Sigmoid colon (tissue), 7 donors: Measurements from ENCODE around the gene SNCG. TPM values are rescaled to one million over a fixed set of nuclear protein-coding genes. Genes with fewer than 3 reads are reported as not detected.
"Not testable (repeated sequence)": the region's sequence is repeated elsewhere in the genome, so short reads cannot be mapped to it uniquely, and the experiment has no call there.

Experiments
- DNase-seq: peaks from one replicate; pipeline ENCODE4 v3.0.0-alpha.2; 2019
- H3K27ac ChIP-seq, 4 donors: fragments of 200-600 bp; sonication (generic); one replicate each; pipeline ENCODE4 v1.5.1; 2016 to 2019; ENCODE audit warnings: mild to moderate bottlenecking in 1 of 4
- H3K27me3 ChIP-seq, 3 donors: fragments of 200-600 bp; sonication (generic); one replicate each; pipeline ENCODE4 v1.5.1; 2019; ENCODE audit warnings: mild to moderate bottlenecking in 1 of 3
- H3K36me3 ChIP-seq, 4 donors: fragments of 200-600 bp; sonication (generic); one replicate each; pipeline ENCODE4 v1.5.1; 2016 to 2019
- H3K4me1 ChIP-seq, 4 donors: fragments of 200-600 bp; sonication (generic); one replicate each; pipeline ENCODE4 v1.5.1; 2017 to 2019
- H3K4me3 ChIP-seq, 4 donors: fragments of 200-600 bp; sonication (generic); one replicate each; pipeline ENCODE4 v1.5.1; 2017 to 2019; ENCODE audit warnings: mild to moderate bottlenecking in 2 of 4, moderate library complexity in 1 of 4
- H3K9me3 ChIP-seq, 4 donors: fragments of 200-600 bp in 3 of 4; sonication (generic) in 3 of 4; one replicate each; pipeline versions ENCODE4 v1.5.1 to v1.6.1; 2013 to 2019
- EP300 ChIP-seq, 4 donors: sonication (generic); formaldehyde crosslinking; IDR thresholded peaks; one replicate each; pipeline ENCODE4 v1.6.1; 2017; ENCODE audit warnings: antibody characterized with exemption in 4 of 4
- POLR2A ChIP-seq, 2 donors: fragments of 450-650 bp; IDR thresholded peaks; one replicate each; pipeline ENCODE4 v1.6.1; 2016; ENCODE audit warnings: antibody characterized with exemption in 2 of 2, mild to moderate bottlenecking in 2 of 2, moderate library complexity in 2 of 2
- POLR2AphosphoS5 ChIP-seq, 4 donors: sonication (generic); formaldehyde crosslinking; IDR thresholded peaks; one replicate each; pipeline ENCODE4 v1.6.1; 2017; ENCODE audit warnings: antibody characterized with exemption in 4 of 4
- WGBS, 2 donors: extraction: QIAGEN DNeasy Blood & Tissue Kit; methylation state at CpG; one replicate each; pipeline ENCODE4 v1.1.7; 2013; 5-methylcytosine and 5-hydroxymethylcytosine counted together
- intact Hi-C: fragments of 100-400 bp; cut with DNase I; formaldehyde crosslinking; loops from one replicate; pipeline ENCODE4 v1.15.1; 2023
- polyA plus RNA-seq, 3 donors: library from polyadenylated mRNA; stranded (reverse); fragments of 200-250 nt; gene quantifications; one replicate each; pipeline ENCODE4 v1.2.3, GENCODE V29; 2013
- total RNA-seq, 4 donors: library from RNA; depleted of rRNA; stranded (reverse); fragments of >200 nt; gene quantifications; one replicate each; pipeline ENCODE4 v1.1.0, GENCODE V29; 2016
- TF ChIP-seq, protein P1 (sequence below), 4 experiments: fragments of 450-650 bp in 3 of 4; fragments of 200-600 bp in 1 of 4; IDR thresholded peaks; one replicate each; pipeline ENCODE4 v1.5.1; 2016 to 2019; ENCODE audit warnings: antibody characterized with exemption in 4 of 4, mild to moderate bottlenecking in 3 of 4, moderate library complexity in 2 of 4
- donor health status: healthy with polysubstance abuse.
- donor health status: Bipolar disorder and iron deficiency.
- donor health status: healthy.

The SNCG gene
- total and polyA plus RNA-seq, 7 donors: 4.6 to 55.0 (median 24.2) TPM

DNA sequence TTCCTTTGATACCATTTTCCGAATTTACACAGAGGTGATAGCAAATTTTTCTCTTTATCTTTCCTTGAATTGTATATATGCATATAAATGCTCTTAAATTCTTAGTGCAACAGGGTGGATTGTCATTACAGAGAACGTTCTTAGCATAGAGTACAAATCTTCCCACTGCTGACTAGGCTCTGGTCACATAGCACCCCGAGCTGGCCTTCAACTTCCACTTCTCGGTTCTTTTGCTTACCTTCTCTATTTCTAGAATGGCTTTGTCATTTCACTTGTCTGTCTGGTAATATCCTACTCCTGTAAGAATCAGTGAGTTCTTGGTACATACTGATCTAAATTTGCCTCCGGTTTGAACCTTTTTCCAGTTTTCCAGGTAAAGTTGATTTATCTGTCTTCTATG lies 23.3 kb downstream of the SNCG start:
- WGBS, 2 donors: 90 to 93% methylated on average over 5 of the region's 5 CpGs
- intact Hi-C loops: no loop called here
- peaks cover 0 to 15% (median 12%) of the 10 kb centered on the region in 4 donors for H3K4me1 ChIP-seq
- no peak for DNase-seq
- no peaks in the 10 kb centered on the region for H3K36me3 ChIP-seq
- no peak for TF ChIP-seq POLR2AphosphoS5 (IDR thresholded peaks at IDR 0.05)
- TF ChIP-seq POLR2A (IDR thresholded peaks at IDR 0.05): no peak
- TF ChIP-seq, protein P1, sequence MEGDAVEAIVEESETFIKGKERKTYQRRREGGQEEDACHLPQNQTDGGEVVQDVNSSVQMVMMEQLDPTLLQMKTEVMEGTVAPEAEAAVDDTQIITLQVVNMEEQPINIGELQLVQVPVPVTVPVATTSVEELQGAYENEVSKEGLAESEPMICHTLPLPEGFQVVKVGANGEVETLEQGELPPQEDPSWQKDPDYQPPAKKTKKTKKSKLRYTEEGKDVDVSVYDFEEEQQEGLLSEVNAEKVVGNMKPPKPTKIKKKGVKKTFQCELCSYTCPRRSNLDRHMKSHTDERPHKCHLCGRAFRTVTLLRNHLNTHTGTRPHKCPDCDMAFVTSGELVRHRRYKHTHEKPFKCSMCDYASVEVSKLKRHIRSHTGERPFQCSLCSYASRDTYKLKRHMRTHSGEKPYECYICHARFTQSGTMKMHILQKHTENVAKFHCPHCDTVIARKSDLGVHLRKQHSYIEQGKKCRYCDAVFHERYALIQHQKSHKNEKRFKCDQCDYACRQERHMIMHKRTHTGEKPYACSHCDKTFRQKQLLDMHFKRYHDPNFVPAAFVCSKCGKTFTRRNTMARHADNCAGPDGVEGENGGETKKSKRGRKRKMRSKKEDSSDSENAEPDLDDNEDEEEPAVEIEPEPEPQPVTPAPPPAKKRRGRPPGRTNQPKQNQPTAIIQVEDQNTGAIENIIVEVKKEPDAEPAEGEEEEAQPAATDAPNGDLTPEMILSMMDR (IDR thresholded peaks at IDR 0.05): no peak
- no peak for TF ChIP-seq EP300 (IDR thresholded peaks at IDR 0.05)
- no peaks in the 10 kb centered on the region for H3K9me3 ChIP-seq
- H3K27ac ChIP-seq: no peak overlapping the region
- H3K27me3 ChIP-seq: no peaks in the 10 kb centered on the region
- H3K4me3 ChIP-seq: no peak overlapping the region

DNA sequence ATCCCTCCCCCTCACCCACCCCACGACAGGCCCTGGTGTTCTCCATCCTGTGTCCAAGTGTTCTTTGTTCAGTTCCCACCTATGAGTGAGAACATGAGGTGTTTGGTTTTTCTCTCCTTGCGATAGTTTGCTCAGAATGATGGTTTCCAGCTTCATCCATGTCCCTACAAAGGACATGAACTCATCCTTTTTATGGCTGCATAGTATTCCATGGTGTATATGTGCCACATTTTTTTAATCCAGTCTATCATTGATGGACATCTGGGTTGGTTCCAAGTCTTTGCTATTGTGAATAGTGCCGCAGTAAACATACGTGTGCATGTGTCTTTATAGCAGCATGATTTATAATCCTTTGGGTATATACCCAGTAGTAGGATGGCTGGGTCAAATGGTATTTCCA lies 26.1 kb downstream of the SNCG start:
- H3K27ac ChIP-seq: not testable (repeated sequence)

DNA sequence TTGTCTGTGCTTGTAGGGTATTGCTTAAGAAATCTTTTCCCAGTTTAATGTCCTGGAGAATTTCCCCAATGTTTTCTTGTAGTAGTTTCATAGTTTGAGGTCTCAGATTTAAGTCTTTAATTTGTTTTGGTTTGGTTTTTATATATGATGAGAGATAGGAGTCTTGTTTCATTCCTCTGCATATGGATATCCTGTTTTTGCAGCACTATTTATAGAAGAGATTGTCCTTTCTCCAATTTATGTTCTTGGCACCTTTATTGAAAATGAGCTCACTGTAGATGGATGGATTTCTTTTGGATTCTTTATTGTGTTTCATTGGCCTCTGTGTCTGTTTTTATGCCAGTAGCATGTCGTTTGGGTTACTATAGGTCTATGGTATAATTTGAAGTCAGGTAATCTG lies 30.1 kb downstream of the SNCG start:
- Histone ChIP-seq H3K27ac (no peak overlapping the region), H3K36me3 (peaks cover 0 to 3% (median 0%) of the 10 kb centered on the region in 4 donors), H3K9me3 (no peaks in the 10 kb centered on the region), H3K4me3 (no peak overlapping the region), H3K4me1 (no peaks in the 10 kb centered on the region), H3K27me3 (no peaks in the 10 kb centered on the region)
- intact Hi-C loops: no loop called here
- DNase-seq: no peak
- 46 to 59% methylated on average over 1 of the region's 1 CpG for WGBS, 2 donors
- TF ChIP-seq, protein P1 (IDR thresholded peaks at IDR 0.05): no peak
- TF ChIP-seq POLR2A (IDR thresholded peaks at IDR 0.05) (no peak), EP300 (IDR thresholded peaks at IDR 0.05) (no peak), POLR2AphosphoS5 (IDR thresholded peaks at IDR 0.05) (no peak)

More for the DNA sequence above, 26.1 kb downstream of the SNCG start:
- 89 to 96% methylated on average over 4 of the region's 4 CpGs for WGBS, 2 donors
- H3K27me3 ChIP-seq, H3K36me3 ChIP-seq, H3K4me3 ChIP-seq, H3K9me3 ChIP-seq, intact Hi-C loops, DNase-seq: not testable (repeated sequence)
- peaks cover 0 to 15% (median 12%) of the 10 kb centered on the region in 4 donors for H3K4me1 ChIP-seq

DNA sequence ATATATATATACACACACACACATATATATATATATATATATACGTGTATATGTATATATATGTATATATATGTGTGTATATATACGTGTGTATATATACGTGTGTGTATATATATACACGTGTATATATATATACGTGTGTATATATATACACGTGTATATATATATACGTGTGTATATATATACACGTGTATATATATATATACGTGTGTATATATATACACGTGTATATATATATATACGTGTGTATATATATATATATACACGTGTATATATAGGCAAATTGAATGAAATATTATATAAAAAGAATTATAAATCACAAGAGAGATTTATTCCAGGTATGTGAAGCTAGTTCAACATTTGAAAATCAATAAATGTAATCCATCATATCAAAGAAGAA lies 33.0 kb downstream of the SNCG start:
- DNase-seq, H3K36me3 ChIP-seq, H3K27me3 ChIP-seq, H3K4me3 ChIP-seq, intact Hi-C loops, H3K4me1 ChIP-seq, H3K27ac ChIP-seq, H3K9me3 ChIP-seq: not testable (repeated sequence)
- WGBS, 2 donors: 75 to 88% methylated on average over 12 of the region's 12 CpGs

DNA sequence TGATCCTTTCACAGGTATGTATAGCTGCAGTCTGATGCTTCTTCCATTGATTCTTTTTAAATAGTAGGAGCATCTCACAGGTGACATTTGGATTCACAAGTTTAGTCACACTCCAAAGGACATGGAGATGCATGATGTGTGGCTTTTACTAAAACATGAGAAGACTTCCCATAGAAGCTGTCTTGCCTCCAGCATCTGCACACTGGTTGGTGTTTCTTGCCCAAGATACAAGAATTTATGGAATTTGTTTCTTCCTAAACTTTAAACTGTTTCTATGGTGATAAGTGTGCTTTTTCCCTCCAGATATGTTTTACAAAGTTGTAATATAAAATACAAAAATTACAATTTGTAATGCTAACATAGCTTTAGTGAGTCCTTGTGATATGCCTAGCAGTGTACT lies 34.1 kb downstream of the SNCG start:
- TF ChIP-seq, protein P1 (IDR thresholded peaks at IDR 0.05): no peak
- TF ChIP-seq POLR2AphosphoS5 (IDR thresholded peaks at IDR 0.05) (no peak), POLR2A (IDR thresholded peaks at IDR 0.05) (no peak), EP300 (IDR thresholded peaks at IDR 0.05) (no peak)
- no peaks in the 10 kb centered on the region for H3K27me3 ChIP-seq
- intact Hi-C loops: no loop called here

DNA sequence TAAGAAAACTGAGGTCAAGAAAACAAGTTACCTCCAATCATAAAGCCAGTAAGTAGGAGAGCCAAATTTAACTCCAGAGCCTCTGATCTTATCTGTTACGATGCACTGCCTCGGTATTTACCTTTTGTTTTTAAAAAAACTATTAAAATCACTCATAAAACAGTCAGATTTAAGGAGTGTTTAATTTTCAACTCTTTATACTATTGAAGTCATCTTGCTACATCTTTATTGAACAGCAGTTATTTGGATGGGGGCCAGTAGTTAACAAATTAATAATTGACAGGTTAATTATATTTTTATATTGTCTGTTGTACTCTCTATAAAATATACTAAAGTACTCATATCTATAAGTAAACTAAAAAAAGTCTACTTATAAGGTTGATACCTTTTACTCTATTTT lies 34.5 kb downstream of the SNCG start:
- peaks cover 0 to 8% (median 0%) of the 10 kb centered on the region in 4 donors for H3K36me3 ChIP-seq

More for the DNA sequence above, 34.1 kb downstream of the SNCG start:
- Histone ChIP-seq H3K4me3 (no peak overlapping the region), H3K27ac (no peak overlapping the region), H3K4me1 (no peaks in the 10 kb centered on the region), H3K9me3 (no peaks in the 10 kb centered on the region), H3K36me3 (peaks cover 0 to 8% (median 0%) of the 10 kb centered on the region in 4 donors)
- no peak for DNase-seq

DNA sequence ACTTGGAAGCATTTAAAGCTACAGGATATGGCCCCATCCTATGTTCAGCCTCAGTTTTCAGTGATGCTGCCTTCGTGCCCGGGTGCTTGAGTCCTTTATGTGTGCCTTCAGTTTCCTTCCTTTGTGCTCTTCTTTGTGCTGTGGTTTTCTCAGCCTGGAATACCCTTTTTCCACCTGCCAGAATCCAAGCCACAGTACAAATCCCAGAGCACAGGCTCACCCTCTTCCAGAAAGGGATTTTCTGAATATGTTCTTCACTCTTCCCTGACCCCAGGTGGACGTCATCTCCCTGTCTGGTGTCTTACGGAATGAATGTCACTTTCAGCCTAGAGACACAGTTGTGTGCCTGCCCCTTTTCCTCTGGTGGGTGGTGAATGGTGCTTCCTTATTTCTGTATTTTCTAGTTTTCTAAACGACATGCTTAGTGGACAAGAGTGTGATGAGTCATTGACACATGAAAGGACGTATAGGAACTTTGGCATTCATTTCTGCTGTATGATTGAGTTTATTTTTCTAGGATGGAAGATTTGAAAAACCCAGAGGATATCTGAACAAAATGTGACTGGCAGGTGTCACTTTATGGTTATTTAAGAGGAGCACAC lies 41.5 kb downstream of the SNCG start:
- H3K4me1 ChIP-seq, H3K27me3 ChIP-seq, intact Hi-C loops, H3K36me3 ChIP-seq, H3K4me3 ChIP-seq, H3K27ac ChIP-seq, H3K9me3 ChIP-seq, DNase-seq: not testable (repeated sequence)
- WGBS, 2 donors: 72 to 74% methylated on average over 6 of the region's 6 CpGs

More for the DNA sequence above, 34.5 kb downstream of the SNCG start:
- Histone ChIP-seq H3K27me3 (no peaks in the 10 kb centered on the region), H3K27ac (no peak overlapping the region), H3K9me3 (no peaks in the 10 kb centered on the region), H3K4me1 (no peaks in the 10 kb centered on the region), H3K4me3 (no peak overlapping the region)
- no peak for DNase-seq
- intact Hi-C loops: no loop called here
- TF ChIP-seq POLR2AphosphoS5 (IDR thresholded peaks at IDR 0.05) (no peak), POLR2A (IDR thresholded peaks at IDR 0.05) (no peak), EP300 (IDR thresholded peaks at IDR 0.05) (no peak)
- TF ChIP-seq, protein P1 (IDR thresholded peaks at IDR 0.05): no peak
- 24 to 64% methylated on average over 2 of the region's 2 CpGs for WGBS, 2 donors
